Epithelial cell of proximal tubule (primary cell): ENCODE data around the gene CCDC70. TPM values are rescaled to one million over a fixed set of nuclear protein-coding genes. Genes with fewer than 3 reads are reported as not detected.

Experiments
- DNase-seq: peaks from one replicate; pipeline ENCODE4 v3.0.0-alpha.2; 2011; ENCODE audit warnings: low read depth
- H3K4me3 ChIP-seq: 2 replicates; pipeline ENCODE4 v1.5.1; 2011; ENCODE audit warnings: low read depth, mild to moderate bottlenecking, low read length
- total RNA-seq: library from RNA; depleted of rRNA; stranded (reverse); fragments of >200 nt; gene quantifications from 2 replicates; pipeline ENCODE4 v1.2.3, GENCODE V29; 2015
- TF ChIP-seq, protein P1 (sequence below): conservative IDR thresholded peaks from 2 replicates; pipeline ENCODE4 v1.5.1; 2012; ENCODE audit warnings: low read depth, mild to moderate bottlenecking, low read length

Gene CCDC70
- not detected in 2 replicates for total RNA-seq

DNA sequence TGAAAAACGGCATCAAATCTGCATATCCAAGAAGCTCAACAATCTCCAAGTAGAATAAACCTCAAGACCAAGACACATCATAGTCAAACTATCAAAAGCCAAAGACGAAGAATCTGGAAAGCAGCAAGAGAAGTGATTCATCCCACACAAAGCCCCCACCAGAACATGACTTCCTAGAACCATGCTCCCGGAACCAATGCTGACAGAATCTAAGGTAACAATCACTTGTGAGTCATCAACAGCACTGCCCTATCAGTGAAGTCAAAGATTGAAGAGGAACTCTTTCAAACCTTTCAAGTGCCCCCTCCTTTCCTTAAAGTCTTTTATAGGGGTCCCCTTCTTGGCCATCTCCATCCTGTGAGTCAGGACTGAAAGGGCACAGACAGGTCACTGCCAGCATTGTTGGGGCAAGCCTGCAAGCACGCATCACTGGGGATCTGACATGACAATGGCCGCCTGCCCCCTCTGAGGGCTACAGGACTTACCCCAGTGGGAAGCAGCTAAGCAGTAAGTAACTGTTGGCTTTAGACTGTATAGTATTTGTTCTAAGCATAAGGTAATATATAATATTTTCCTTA, at the start of gene CCDC70:
Gene CCDC70 (plus strand): TSS at position 247 of the 578 bp plus-strand sequence. CDS start 3,443 bp downstream, outside the sequence.
- TF ChIP-seq, protein P1, sequence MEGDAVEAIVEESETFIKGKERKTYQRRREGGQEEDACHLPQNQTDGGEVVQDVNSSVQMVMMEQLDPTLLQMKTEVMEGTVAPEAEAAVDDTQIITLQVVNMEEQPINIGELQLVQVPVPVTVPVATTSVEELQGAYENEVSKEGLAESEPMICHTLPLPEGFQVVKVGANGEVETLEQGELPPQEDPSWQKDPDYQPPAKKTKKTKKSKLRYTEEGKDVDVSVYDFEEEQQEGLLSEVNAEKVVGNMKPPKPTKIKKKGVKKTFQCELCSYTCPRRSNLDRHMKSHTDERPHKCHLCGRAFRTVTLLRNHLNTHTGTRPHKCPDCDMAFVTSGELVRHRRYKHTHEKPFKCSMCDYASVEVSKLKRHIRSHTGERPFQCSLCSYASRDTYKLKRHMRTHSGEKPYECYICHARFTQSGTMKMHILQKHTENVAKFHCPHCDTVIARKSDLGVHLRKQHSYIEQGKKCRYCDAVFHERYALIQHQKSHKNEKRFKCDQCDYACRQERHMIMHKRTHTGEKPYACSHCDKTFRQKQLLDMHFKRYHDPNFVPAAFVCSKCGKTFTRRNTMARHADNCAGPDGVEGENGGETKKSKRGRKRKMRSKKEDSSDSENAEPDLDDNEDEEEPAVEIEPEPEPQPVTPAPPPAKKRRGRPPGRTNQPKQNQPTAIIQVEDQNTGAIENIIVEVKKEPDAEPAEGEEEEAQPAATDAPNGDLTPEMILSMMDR = no peak
- H3K4me3 ChIP-seq = no peak within 1 kb of the TSS
- peak; percentile 35 for DNase-seq

DNA sequence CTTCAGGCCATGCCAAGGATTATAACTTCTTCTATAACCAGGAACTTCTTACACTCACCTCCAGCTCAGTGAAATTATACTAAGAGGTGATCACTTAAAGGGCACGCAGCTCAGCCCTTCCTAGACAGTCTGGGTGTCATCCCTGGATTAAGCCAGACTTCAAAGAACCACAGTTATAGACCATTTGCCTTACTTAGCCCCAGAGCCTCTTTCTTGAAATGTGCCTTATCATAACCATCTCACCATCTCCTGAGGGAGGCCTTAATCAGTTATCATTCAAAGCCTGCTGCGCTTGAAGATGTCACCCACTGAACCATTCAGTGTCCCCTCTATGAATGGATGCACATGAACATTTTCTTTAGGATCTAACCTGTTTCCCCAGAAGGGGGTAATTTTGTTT, 47.7 kb upstream of the CCDC70 start:
- H3K4me3 ChIP-seq = no peak overlapping the region
- TF ChIP-seq, protein P1 = no peak
- no peak for DNase-seq

DNA sequence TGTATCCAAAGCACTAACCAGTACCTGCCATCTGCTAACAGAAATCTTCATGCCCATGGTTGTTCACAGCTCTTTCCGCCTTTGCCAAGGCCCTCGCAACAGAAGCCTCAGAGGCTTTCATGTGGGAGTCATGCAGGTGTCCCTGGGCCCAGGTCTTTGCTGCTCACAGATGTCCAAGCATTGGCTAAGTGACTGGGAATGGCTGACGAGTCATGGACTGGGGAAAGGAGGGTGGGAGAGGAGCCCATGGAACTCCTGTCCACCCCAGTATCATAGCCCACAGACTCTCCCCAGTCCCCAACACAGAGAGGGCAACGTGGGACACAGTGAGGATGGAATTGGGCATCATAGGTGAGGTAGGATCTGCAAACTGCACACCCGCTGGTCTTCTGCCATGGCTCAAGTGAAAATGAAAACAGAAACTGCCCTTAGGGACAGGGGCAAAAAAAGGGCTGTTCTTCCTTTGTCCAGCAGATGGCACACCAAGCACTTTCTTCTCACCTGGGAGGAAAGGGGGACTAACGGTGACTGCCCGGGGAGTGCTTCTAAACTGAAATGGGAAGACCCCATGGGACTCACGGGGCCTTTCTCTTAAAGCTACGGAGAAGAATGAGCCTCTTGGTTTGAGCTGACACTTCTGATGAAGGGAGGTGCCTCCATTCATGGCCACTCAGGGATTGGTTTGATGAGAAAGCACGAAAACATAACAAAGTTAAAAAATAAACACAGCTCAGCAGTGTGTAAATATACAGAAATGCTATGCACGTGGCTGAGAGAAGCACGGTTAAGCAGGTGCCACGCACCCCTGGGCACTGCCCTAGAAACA, 46.7 kb upstream of the CCDC70 start:
- TF ChIP-seq, protein P1 = peak; percentile 92
- peak overlapping the region; percentile 43 for H3K4me3 ChIP-seq
- no peak for DNase-seq

DNA sequence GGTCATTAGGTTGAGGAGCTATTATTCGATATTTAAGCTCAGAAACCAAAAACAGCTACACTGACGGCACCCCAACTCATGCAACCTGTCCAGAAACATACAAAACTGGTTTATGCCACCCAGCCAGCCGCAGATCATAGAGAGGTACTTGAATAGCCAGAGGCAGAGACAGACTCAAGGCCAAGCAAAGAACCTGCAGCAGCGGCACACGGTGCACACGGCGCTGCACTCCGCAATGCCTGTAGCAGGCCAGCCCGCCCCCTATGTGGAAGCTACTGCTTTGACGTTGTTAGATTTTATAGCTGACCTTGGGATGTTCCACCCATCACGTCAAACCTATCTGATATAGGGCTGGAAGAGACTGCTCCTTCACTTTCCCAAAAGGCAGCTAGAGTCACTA, 45.9 kb upstream of the CCDC70 start:
- TF ChIP-seq, protein P1 = no peak
- no peak for DNase-seq
- H3K4me3 ChIP-seq = no peak overlapping the region

DNA sequence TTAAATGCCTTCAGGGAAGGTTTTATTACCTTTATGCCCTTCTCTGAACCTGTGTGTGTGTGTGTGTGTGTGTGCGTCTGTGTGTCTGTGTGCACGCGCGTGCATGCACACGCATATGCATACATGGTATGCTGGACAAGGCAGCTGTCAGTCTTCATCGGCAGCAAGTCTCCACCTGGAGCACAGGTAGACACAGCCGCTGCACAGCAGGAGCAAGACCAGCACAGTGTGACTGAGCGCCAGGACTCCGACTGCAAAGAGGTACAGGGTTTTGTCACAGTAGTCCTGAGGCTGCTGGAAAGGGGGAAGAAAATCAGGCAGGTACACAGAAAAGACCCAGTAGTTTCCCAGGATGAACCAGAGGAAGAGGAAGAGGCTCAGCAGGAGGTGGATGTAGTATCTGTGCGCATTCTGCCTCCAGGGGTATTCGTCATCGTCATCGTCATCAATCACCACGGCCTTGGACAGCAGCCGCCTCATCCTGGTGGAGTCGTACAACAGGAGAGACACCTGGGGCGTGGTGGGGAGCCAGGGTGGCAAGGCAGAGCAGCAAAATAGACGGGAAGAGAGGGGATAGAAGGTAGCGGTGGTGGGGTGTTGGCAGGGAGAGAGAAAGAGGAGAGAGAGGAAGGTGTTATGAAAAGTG, 45.0 kb upstream of the CCDC70 start:
- no peak for DNase-seq
- H3K4me3 ChIP-seq = no peak overlapping the region
- TF ChIP-seq, protein P1 = no peak

DNA sequence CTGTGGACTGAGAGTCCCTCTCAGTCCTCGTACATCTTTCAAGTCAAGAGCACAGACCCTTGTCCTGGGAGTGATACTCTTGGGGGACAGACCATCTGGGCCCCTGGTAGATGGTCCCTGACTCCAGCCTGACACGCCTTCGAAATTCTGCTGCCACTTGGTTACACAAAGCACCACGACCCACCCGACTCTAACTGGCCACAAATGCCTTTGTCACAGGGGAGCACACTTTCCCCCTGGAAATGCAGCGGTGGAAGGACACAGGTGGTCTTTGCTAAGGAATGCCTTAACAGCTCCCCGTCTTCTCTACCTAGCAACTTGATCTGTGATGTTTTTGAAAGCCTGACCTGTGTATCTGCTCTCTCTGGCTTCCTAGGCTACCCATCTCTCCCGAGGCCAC, 44.1 kb upstream of the CCDC70 start:
- H3K4me3 ChIP-seq = no peak overlapping the region
- DNase-seq = no peak
- TF ChIP-seq, protein P1 = no peak
